IMR-90 (cell line): ENCODE data around the gene PRAC1. TPM values are rescaled to one million over a fixed set of nuclear protein-coding genes. Genes with fewer than 3 reads are reported as not detected.

Experiments
- ATAC-seq: fragments of 200-7000 bp; cut with Tn5 transposase; 2 replicates; pipeline ENCODE4 v1.9.1; 2020; ENCODE audit warnings: low read depth, mild to moderate bottlenecking, moderate library complexity
- BruUV-seq: library from RNA; stranded (reverse); fragments of 400-500 nt; replicated peaks from 2 replicates; lab custom pipeline; 2021; lab: Mats Ljungman, UMichigan
- CTCF ChIA-PET: fragments of 300-600 bp; formaldehyde crosslinking; extraction: SDS; loops from one replicate; lab custom pipeline; 2021; ENCODE audit warnings: antibody characterized with exemption; lab: Yijun Ruan, JAX
- POLR2A ChIA-PET: fragments of 300-600 bp; sonication (Branson Sonifier 250); formaldehyde crosslinking; loops from one replicate; lab custom pipeline; 2022; ENCODE audit warnings: antibody characterized with exemption; ENCODE audit not compliant: unreplicated experiment; lab: Charles Lee
- DNase-seq: peaks from one replicate; pipeline ENCODE4 v3.0.0; 2013
- H2AFZ ChIP-seq: replicated peaks from 2 replicates; pipeline ENCODE3; 2013; ENCODE audit warnings: low read length, mild to moderate bottlenecking; ENCODE audit not compliant: poor library complexity
- H2AK5ac ChIP-seq: 2 replicates; pipeline ENCODE4 v1.6.1; 2013; ENCODE audit warnings: low read depth, low read length, inconsistent platforms
- H2AK9ac ChIP-seq: replicated peaks from 2 replicates; pipeline ENCODE3; 2013; ENCODE audit warnings: mild to moderate bottlenecking, low read depth, low read length, moderate library complexity; ENCODE audit not compliant: poor library complexity
- H2BK120ac ChIP-seq: 2 replicates; pipeline ENCODE4 v1.6.1; 2013; ENCODE audit warnings: low read depth, low read length, inconsistent platforms
- H2BK15ac ChIP-seq: 3 replicates; pipeline ENCODE4 v1.6.1; 2013; ENCODE audit warnings: low read depth, low read length, inconsistent platforms
- H2BK20ac ChIP-seq: 2 replicates; pipeline ENCODE4 v1.6.1; 2013; ENCODE audit warnings: low read depth, mild to moderate bottlenecking, inconsistent platforms, low read length, moderate library complexity
- H2BK5ac ChIP-seq: 2 replicates; pipeline ENCODE4 v1.6.1; 2013; ENCODE audit warnings: mild to moderate bottlenecking, low read depth, low read length, inconsistent platforms; ENCODE audit not compliant: poor library complexity, severe bottlenecking
- H3K14ac ChIP-seq: replicated peaks from 2 replicates; pipeline ENCODE4 v1.6.1; 2013; ENCODE audit warnings: low read depth, low read length, inconsistent platforms
- H3K18ac ChIP-seq: 2 replicates; pipeline ENCODE4 v1.6.1; 2013; ENCODE audit warnings: low read depth, low read length, control low read depth
- H3K23ac ChIP-seq: 2 replicates; pipeline ENCODE4 v1.6.1; 2013; ENCODE audit warnings: low read depth, low read length, inconsistent platforms
- H3K27ac ChIP-seq: 2 replicates; pipeline ENCODE4 v1.5.1; 2013; ENCODE audit warnings: mild to moderate bottlenecking, control low read depth, low read length; ENCODE audit not compliant: insufficient read depth
- H3K27me3 ChIP-seq: 2 replicates; pipeline ENCODE4 v1.6.1; 2013; ENCODE audit warnings: low read length; ENCODE audit not compliant: control insufficient read depth, insufficient read depth
- H3K36me3 ChIP-seq: 2 replicates; pipeline ENCODE4 v1.6.1; 2013; ENCODE audit warnings: low read length, mixed read lengths; ENCODE audit not compliant: control insufficient read depth, insufficient read depth
- H3K4ac ChIP-seq: 2 replicates; pipeline ENCODE4 v1.6.1; 2013; ENCODE audit warnings: low read depth, low read length, inconsistent platforms
- H3K4me1 ChIP-seq: 2 replicates; pipeline ENCODE4 v1.6.1; 2013; ENCODE audit warnings: low read length, mixed read lengths; ENCODE audit not compliant: control insufficient read depth, insufficient read depth
- H3K4me2 ChIP-seq: 2 replicates; pipeline ENCODE4 v1.6.1; 2013; ENCODE audit warnings: low read depth, mild to moderate bottlenecking, control low read depth, low read length, moderate library complexity
- H3K4me3 ChIP-seq: 2 replicates; pipeline ENCODE4 v1.5.1; 2013; ENCODE audit warnings: low read depth, mild to moderate bottlenecking, control low read depth, low read length, moderate library complexity; ENCODE audit not compliant: insufficient read depth
- H3K56ac ChIP-seq: 2 replicates; pipeline ENCODE4 v1.6.1; 2013; ENCODE audit warnings: low read length, inconsistent platforms; ENCODE audit not compliant: insufficient read depth; ENCODE audit errors: extremely low read depth
- H3K79me1 ChIP-seq, 2 experiments: 2 replicates each; pipeline ENCODE4 v1.6.1; 2013; ENCODE audit warnings: low read length in 2 of 2, inconsistent platforms in 1 of 2, low read depth in 1 of 2
- H3K9ac ChIP-seq: 2 replicates; pipeline ENCODE4 v1.6.1; 2013; ENCODE audit warnings: low read depth, low read length, control low read depth
- H3K9me1 ChIP-seq: 2 replicates; pipeline ENCODE4 v1.6.1; 2013; ENCODE audit warnings: low read length, inconsistent platforms; ENCODE audit not compliant: insufficient read depth
- H3K9me3 ChIP-seq: 2 replicates; pipeline ENCODE4 v1.6.1; 2013; ENCODE audit warnings: low read length; ENCODE audit not compliant: control insufficient read depth, insufficient read depth
- H4K20me1 ChIP-seq: 2 replicates; pipeline ENCODE4 v1.6.1; 2013; ENCODE audit warnings: low read length, inconsistent platforms; ENCODE audit not compliant: insufficient read depth
- H4K5ac ChIP-seq: 2 replicates; pipeline ENCODE4 v1.6.1; 2013; ENCODE audit warnings: mild to moderate bottlenecking, low read depth, low read length, control low read depth
- H4K8ac ChIP-seq, 2 experiments: 2 replicates each; pipeline ENCODE4 v1.6.1; 2013; ENCODE audit warnings: low read depth in 2 of 2, low read length in 2 of 2, control low read depth in 1 of 2, inconsistent platforms in 1 of 2
- H4K91ac ChIP-seq: 2 replicates; pipeline ENCODE4 v1.6.1; 2013; ENCODE audit warnings: low read depth, low read length, inconsistent platforms; ENCODE audit not compliant: insufficient read depth
- CHD1 ChIP-seq: IDR thresholded peaks from 2 replicates; pipeline ENCODE4 v1.6.1; 2012; ENCODE audit warnings: low read depth, low read length, improper control_type of control experiment
- MXI1 ChIP-seq: IDR thresholded peaks from 2 replicates; pipeline ENCODE4 v1.6.1; 2012; ENCODE audit warnings: low read depth, mild to moderate bottlenecking, low read length, moderate library complexity, borderline replicate concordance
- USF2 ChIP-seq: fragments of 150-350 bp; IDR thresholded peaks from 2 replicates; pipeline ENCODE4 v1.6.1; 2017; ENCODE audit warnings: mild to moderate bottlenecking, antibody characterized with exemption, low read length, low read depth
- WGBS, 2 experiments: methylation state at CpG; one replicate each; pipeline versions ENCODE4 v1.1.5 to v1.1.7; 2013; ENCODE audit warnings: missing lambda C conversion rate in 2 of 2; ENCODE audit not compliant: insufficient read length in 1 of 2; ENCODE audit errors: extremely low coverage in 2 of 2; 5-methylcytosine and 5-hydroxymethylcytosine counted together
- dilution Hi-C: fragments of 300-500 bp; cut with HindIII; formaldehyde crosslinking; loops from one replicate; pipeline ENCODE4 v1.14.3; 2018; ENCODE audit warnings: low sequenced_read_pairs; ENCODE audit not compliant: unreplicated experiment
- in situ Hi-C: fragments of 300-500 bp; cut with MboI; formaldehyde crosslinking; loops from 3 replicates; pipeline ENCODE4 v1.14.3; 2019; ENCODE audit warnings: low sequenced_read_pairs, inconsistent platforms, mixed read lengths
- intact Hi-C: fragments of 100-400 bp; cut with micrococcal nuclease; formaldehyde crosslinking; loops from 2 replicates; pipeline ENCODE4 v1.10.0; 2022
- polyA plus RNA-seq, 3 experiments: library from polyadenylated mRNA; depleted of rRNA; stranded (reverse); fragments of >200 nt; gene quantifications; 2 replicates each; pipeline ENCODE4 v1.2.3, GENCODE V29; 2012; ENCODE audit warnings: low replicate concordance in 1 of 3
- total RNA-seq: library from RNA; depleted of rRNA; stranded (reverse); fragments of >200 nt; gene quantifications from 2 replicates; pipeline ENCODE4 v1.2.3, GENCODE V29; 2012

Gene PRAC1
- total and polyA plus RNA-seq, 2 of the 4 experiments (the other 2 are of a cell fraction) = not detected

GRCh38 chr17:48738803-48739526, 16.6 kb upstream of the PRAC1 start:
- H4K5ac ChIP-seq = no peak overlapping the region
- no peak overlapping the region for H4K91ac ChIP-seq
- no peak overlapping the region for H2BK5ac ChIP-seq
- no peak overlapping the region for H3K23ac ChIP-seq
- no peak for DNase-seq
- WGBS, 2 experiments = 6% methylated on average over 8 of the region's 37 CpGs; no CpG with 5 or more reads in 1 of the 2 experiments
- H2AK9ac ChIP-seq = no peak overlapping the region
- no peak overlapping the region for H3K4ac ChIP-seq
- no peak overlapping the region for H3K9ac ChIP-seq
- H4K20me1 ChIP-seq = no peaks in the 10 kb centered on the region
- no peak overlapping the region for H2AK5ac ChIP-seq
- peak overlapping the region; percentile 40 for H2AFZ ChIP-seq
- H3K27me3 ChIP-seq = peaks cover 92% of the 10 kb centered on the region
- no peak overlapping the region for H3K56ac ChIP-seq
- H3K27ac ChIP-seq = no peak overlapping the region
- TF ChIP-seq CHD1 (no peak), MXI1 (no peak), USF2 (no peak)
- H3K9me1 ChIP-seq = no peaks in the 10 kb centered on the region
- ChIA-PET POLR2A (no interaction called here), CTCF (no interaction called here)
- intact Hi-C loops (no loop called here), dilution Hi-C loops (no loop called here), in situ Hi-C loops (loop anchor here (10.0 kb wide), 1 partner anchor 46 kb away; no protein-coding TSS in a partner anchor)
- H3K79me1 ChIP-seq = no peaks in the 10 kb centered on the region
- no peak overlapping the region for H2BK20ac ChIP-seq
- no peak overlapping the region for H4K8ac ChIP-seq
- no peak overlapping the region for H3K4me2 ChIP-seq
- no peaks in the 10 kb centered on the region for H3K36me3 ChIP-seq
- H2BK15ac ChIP-seq = no peak overlapping the region
- no TSS peak for BruUV-seq
- H3K18ac ChIP-seq = no peak overlapping the region
- H3K9me3 ChIP-seq = peaks cover 9% of the 10 kb centered on the region
- H2BK120ac ChIP-seq = no peak overlapping the region
- no peak overlapping the region for H3K14ac ChIP-seq
- H3K4me1 ChIP-seq = no peaks in the 10 kb centered on the region
- no peak overlapping the region for H3K4me3 ChIP-seq
- ATAC-seq = no peak
